A673 (cell line): ENCODE measurements around the gene SLC25A29. TPM values are rescaled to one million over a fixed set of nuclear protein-coding genes. Genes with fewer than 3 reads are reported as not detected.

Experiments used
- BruUV-seq: library from RNA; stranded (reverse); fragments of 400-500 nt; replicated peaks from 2 replicates; lab custom pipeline; 2021; lab: Mats Ljungman, UMichigan
- CTCF ChIA-PET: fragments of 300-600 bp; sonication (Branson Sonifier 250); formaldehyde crosslinking; loops from one replicate; lab custom pipeline; 2022; ENCODE audit warnings: antibody characterized with exemption; lab: Charles Lee
- POLR2A ChIA-PET: fragments of 300-600 bp; sonication (Branson Sonifier 250); formaldehyde crosslinking; loops from one replicate; lab custom pipeline; 2022; ENCODE audit warnings: antibody characterized with exemption; ENCODE audit not compliant: low non-redundant PET; lab: Charles Lee
- DNase-seq: peaks from one replicate; pipeline ENCODE4 v3.0.0-alpha.2; 2015; ENCODE audit warnings: low spot score
- H3K27ac ChIP-seq: fragments of 200-600 bp; sonication (generic); 2 replicates; pipeline ENCODE4 v1.5.1; 2016; ENCODE audit warnings: mixed run types, low read depth, mild to moderate bottlenecking, mixed read lengths, antibody characterized with exemption, low read length; ENCODE audit not compliant: poor library complexity, severe bottlenecking
- H3K27me3 ChIP-seq: fragments of 200-600 bp; sonication (generic); replicated peaks from 2 replicates; pipeline ENCODE4 v1.6.1; 2017; ENCODE audit warnings: mixed run types, low read depth, mild to moderate bottlenecking, mixed read lengths, antibody characterized with exemption, low read length; ENCODE audit not compliant: insufficient read depth, poor library complexity
- H3K36me3 ChIP-seq: fragments of 200-600 bp; sonication (generic); 2 replicates; pipeline ENCODE4 v1.6.1; 2016; ENCODE audit warnings: mixed run types, mild to moderate bottlenecking, mixed read lengths, antibody characterized with exemption, low read length; ENCODE audit not compliant: insufficient read depth, poor library complexity, severe bottlenecking
- H3K4me1 ChIP-seq: fragments of 200-600 bp; sonication (generic); 2 replicates; pipeline ENCODE4 v1.6.1; 2017; ENCODE audit warnings: mixed run types, mild to moderate bottlenecking, mixed read lengths, antibody characterized with exemption, low read length; ENCODE audit not compliant: insufficient read depth, poor library complexity, severe bottlenecking
- H3K4me3 ChIP-seq: fragments of 200-600 bp; sonication (generic); 2 replicates; pipeline ENCODE4 v1.5.1; 2016; ENCODE audit warnings: low read depth, mixed run types, mild to moderate bottlenecking, mixed read lengths, low read length; ENCODE audit not compliant: poor library complexity, severe bottlenecking
- H3K9me3 ChIP-seq: fragments of 200-600 bp; sonication (generic); 2 replicates; pipeline ENCODE4 v1.6.1; 2016; ENCODE audit warnings: mixed run types, low read depth, mild to moderate bottlenecking, mixed read lengths, antibody characterized with exemption, low read length; ENCODE audit not compliant: poor library complexity, severe bottlenecking
- CTCF ChIP-seq: fragments of 300-800, 200-600 bp; sonication (generic); conservative IDR thresholded peaks from 2 replicates; pipeline ENCODE4 v1.5.1; 2017; ENCODE audit warnings: low read depth, mild to moderate bottlenecking, antibody characterized with exemption, low read length, moderate library complexity, mixed read lengths
- EZH2 ChIP-seq: fragments of 200-600 bp; sonication (generic); IDR thresholded peaks from 2 replicates; pipeline ENCODE4 v1.6.1; 2017; ENCODE audit warnings: borderline replicate concordance, low read depth, mild to moderate bottlenecking, mixed read lengths, antibody characterized with exemption, low read length; ENCODE audit not compliant: poor library complexity, severe bottlenecking
- intact Hi-C: fragments of 100-400 bp; cut with micrococcal nuclease; formaldehyde crosslinking; loops from one replicate; pipeline ENCODE4 v1.10.0; 2022; ENCODE audit not compliant: unreplicated experiment
- total RNA-seq: library from RNA; stranded (reverse); gene quantifications from 2 replicates; pipeline ENCODE4 v1.2.3, GENCODE V29; 2021

The SLC25A29 gene
- total RNA-seq, 1 experiment from 2014 or later = 49.3 TPM

- no TSS peak for BruUV-seq
- ChIA-PET CTCF (no interaction called here), POLR2A (no interaction called here)
- no peak for TF ChIP-seq EZH2
- TF ChIP-seq CTCF = no peak
- peaks cover 19% of the 10 kb centered on the region for H3K4me1 ChIP-seq
- intact Hi-C loops = no loop called here
- H3K27ac ChIP-seq = peak overlapping the region; percentile 90
- no peaks in the 10 kb centered on the region for H3K36me3 ChIP-seq
- peak overlapping the region; percentile 91 for H3K4me3 ChIP-seq
- no peaks in the 10 kb centered on the region for H3K27me3 ChIP-seq
- no peak for DNase-seq
- H3K9me3 ChIP-seq = no peaks in the 10 kb centered on the region
Observed at GRCh38 chr14:100306998-100307765, 938 bp upstream of the SLC25A29 start.

GRCh38 chr14:100305324-100306100 is 732 bp downstream of the SLC25A29 start:
- CTCF ChIA-PET = interaction anchor here (0.7 kb wide), 2 partner anchors 14 to 323 kb away, joined by 3 to 4 read pairs; no protein-coding TSS in a partner anchor
- no TSS peak for BruUV-seq
- peak; percentile 31 for DNase-seq
- no peaks in the 10 kb centered on the region for H3K9me3 ChIP-seq
- intact Hi-C loops = loop anchor here (2.0 kb wide), 1 partner anchor 77 kb away; no protein-coding TSS in a partner anchor
- H3K4me1 ChIP-seq = peaks cover 19% of the 10 kb centered on the region
- no peaks in the 10 kb centered on the region for H3K27me3 ChIP-seq
- POLR2A ChIA-PET = no interaction called here
- H3K27ac ChIP-seq = peak overlapping the region; percentile 90
- no peaks in the 10 kb centered on the region for H3K36me3 ChIP-seq
- H3K4me3 ChIP-seq = peak overlapping the region; percentile 91
- no peak for TF ChIP-seq CTCF
- TF ChIP-seq EZH2 = no peak

GRCh38 chr14:100304825-100305323 is 1.4 kb downstream of the SLC25A29 start:
- BruUV-seq = no TSS peak
- CTCF ChIA-PET = interaction anchor here (0.7 kb wide), 2 partner anchors 15 to 323 kb away, joined by 3 to 4 read pairs; no protein-coding TSS in a partner anchor

More at GRCh38 chr14:100304825-100305323, 1.4 kb downstream of the SLC25A29 start:
- Histone ChIP-seq H3K4me3 (peak overlapping the region; percentile 91), H3K4me1 (peaks cover 19% of the 10 kb centered on the region), H3K27me3 (no peaks in the 10 kb centered on the region), H3K9me3 (no peaks in the 10 kb centered on the region), H3K36me3 (no peaks in the 10 kb centered on the region), H3K27ac (peak overlapping the region; percentile 90)
- intact Hi-C loops = loop anchor here (2.0 kb wide), 1 partner anchor 78 kb away; no protein-coding TSS in a partner anchor
- DNase-seq = peak; percentile 70
- TF ChIP-seq EZH2 (no peak), CTCF (no peak)
- POLR2A ChIA-PET = no interaction called here
